Measurements from ENCODE around the gene NUPR2.
"Not testable (repeated sequence)": the region's sequence is repeated elsewhere in the genome, so short reads cannot be mapped to it uniquely, and the experiment has no call there.

Gene NUPR2

GRCh38 chr7:56083150-56083785, 32.9 kb downstream of the NUPR2 start:
- no peak for DNase-seq

DNA sequence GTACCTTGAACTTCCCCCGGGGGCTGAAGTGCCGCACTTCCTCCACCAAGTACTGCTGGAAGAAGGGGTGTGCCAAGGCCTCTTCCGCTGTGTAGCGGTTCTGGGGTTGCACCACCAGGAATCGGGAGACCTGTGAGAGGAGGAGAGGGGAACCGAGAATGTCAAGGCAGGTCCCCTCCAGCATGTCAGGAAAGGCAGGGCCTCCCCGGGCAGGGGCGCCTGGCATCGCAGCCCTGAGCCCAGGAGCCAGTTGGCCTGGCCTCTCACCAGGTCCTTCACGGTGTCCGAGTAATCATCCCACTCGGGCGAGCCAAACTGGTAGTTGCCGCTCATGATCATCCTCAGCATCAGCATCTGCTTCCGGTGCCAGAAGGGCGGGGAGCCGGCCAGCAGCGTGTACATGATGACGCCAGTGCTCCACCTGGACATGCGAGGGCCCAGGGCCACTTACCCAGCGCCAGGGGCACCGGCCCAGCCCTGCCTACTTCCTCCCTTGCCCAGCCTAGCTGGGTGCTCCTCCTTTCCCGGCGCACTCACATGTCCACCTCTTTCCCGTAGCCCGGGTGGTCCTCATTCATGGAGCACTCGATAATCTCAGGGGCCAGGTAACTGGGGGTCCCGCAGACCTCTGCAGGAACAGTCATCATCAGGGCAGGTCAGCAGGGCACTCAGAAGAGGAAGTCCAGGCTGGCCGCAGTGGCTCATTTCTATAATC, 34.4 kb downstream of the NUPR2 start:
- no peak for DNase-seq

GRCh38 chr7:56080726-56081435, 35.3 kb downstream of the NUPR2 start:
- not testable (repeated sequence) for DNase-seq

DNA sequence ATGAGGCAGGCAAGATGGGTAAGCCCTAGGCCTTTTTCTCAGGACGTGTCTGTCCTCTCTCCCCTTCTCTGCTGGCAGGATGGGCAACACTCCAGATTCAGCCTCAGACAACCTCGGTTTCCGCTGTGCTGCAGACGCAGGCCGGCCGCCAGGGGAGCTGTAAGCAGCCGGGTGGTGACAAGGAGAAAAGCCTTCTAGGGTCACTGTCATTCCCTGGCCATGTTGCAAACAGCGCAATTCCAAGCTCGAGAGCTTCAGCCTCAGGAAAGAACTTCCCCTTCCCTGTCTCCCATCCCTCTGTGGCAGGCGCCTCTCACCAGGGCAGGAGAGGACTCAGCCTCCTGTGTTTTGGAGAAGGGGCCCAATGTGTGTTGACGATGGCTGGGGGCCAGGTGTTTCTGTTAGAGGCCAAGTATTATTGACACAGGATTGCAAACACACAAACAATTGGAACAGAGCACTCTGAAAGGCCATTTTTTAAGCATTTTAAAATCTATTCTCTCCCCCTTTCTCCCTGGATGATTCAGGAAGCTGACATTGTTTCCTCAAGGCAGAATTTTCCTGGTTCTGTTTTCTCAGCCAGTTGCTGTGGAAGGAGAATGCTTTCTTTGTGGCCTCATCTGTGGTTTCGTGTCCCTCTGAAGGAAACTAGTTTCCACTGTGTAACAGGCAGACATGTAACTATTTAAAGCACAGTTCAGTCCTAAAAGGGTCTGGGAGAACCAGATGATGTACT, 36.6 kb downstream of the NUPR2 start:
- no peak for DNase-seq

DNA sequence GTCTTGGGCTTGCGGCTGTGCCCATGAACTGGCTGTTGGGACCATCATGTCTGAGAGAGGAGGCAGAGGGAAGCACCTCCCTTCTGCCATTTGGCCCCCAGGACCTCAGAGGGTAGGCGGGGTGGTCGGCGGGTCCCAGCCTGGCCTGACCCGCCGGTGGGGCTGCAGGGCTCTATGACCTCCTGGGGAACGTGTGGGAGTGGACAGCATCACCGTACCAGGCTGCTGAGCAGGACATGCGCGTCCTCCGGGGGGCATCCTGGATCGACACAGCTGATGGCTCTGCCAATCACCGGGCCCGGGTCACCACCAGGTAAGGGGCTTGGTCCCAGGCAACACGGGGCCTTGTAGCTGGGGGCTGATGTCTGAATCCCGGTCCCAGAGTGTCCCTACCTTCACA, 38.0 kb downstream of the NUPR2 start:
- DNase-seq, result no peak

- no peak for DNase-seq
Observed at GRCh38 chr7:56077681-56078080, 38.5 kb downstream of the NUPR2 start.

- DNase-seq, result peak; percentile 83
Observed at GRCh38 chr7:56074371-56074791, 41.8 kb downstream of the NUPR2 start.

GRCh38 chr7:56066376-56066775, 49.8 kb downstream of the NUPR2 start:
- not testable (repeated sequence) for DNase-seq

Data from stimulated activated CD8-positive, alpha-beta memory T cell treated with anti-CD3 and anti-CD28 coated beads, Interleukin-4, amount 100 ng/mL, for 48 hours (primary cell).